Measurements from ENCODE around the gene ADAD2.

DNA sequence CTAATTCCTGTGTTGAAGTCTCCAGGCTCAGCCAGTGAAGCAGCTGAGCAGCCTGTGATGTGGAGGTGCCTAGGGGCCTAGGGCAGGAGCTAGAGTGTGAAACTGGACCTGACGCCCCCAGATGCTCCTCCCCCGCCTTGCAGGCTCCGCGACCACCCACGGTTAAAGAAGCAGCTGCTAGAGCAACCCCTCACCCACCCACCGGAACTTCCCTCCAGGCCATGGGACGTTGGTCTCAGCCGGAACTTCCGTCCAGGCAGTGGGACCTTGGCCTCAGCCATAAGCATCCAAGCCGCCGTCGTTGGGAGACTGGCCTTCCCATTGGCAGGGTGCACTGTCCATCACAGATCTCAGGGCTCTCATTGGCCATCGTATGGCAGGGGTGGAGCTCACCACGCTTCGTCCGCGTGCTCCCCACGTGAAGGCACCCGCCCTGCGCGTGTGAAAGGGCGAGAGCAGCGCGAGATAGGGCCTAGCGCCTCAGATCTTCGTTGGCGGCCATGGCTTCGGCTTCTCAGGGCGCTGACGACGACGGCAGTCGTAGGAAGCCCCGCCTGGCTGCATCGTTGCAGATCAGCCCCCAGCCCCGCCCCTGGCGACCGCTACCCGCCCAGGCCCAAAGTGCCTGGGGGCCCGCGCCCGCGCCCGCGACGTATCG is at the start of gene ADAD2:
- TF ChIP-seq, protein P1, sequence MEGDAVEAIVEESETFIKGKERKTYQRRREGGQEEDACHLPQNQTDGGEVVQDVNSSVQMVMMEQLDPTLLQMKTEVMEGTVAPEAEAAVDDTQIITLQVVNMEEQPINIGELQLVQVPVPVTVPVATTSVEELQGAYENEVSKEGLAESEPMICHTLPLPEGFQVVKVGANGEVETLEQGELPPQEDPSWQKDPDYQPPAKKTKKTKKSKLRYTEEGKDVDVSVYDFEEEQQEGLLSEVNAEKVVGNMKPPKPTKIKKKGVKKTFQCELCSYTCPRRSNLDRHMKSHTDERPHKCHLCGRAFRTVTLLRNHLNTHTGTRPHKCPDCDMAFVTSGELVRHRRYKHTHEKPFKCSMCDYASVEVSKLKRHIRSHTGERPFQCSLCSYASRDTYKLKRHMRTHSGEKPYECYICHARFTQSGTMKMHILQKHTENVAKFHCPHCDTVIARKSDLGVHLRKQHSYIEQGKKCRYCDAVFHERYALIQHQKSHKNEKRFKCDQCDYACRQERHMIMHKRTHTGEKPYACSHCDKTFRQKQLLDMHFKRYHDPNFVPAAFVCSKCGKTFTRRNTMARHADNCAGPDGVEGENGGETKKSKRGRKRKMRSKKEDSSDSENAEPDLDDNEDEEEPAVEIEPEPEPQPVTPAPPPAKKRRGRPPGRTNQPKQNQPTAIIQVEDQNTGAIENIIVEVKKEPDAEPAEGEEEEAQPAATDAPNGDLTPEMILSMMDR (conservative IDR thresholded peaks at IDR 0.05; ENCODE audit: low read length): no peak
- no peak for TF ChIP-seq EZH2phosphoT487 (IDR thresholded peaks at IDR 0.05; ENCODE audit: borderline replicate concordance, low read depth, low read length)
